PC-3 (cell line): Measurements from ENCODE around the gene NPFFR1. TPM values are rescaled to one million over a fixed set of nuclear protein-coding genes. Genes with fewer than 3 reads are reported as not detected.

Experiments
- ATAC-seq: fragments of 200-7000 bp; cut with Tn5 transposase; 2 replicates; pipeline ENCODE4 v1.9.1; 2020; ENCODE audit warnings: mild to moderate bottlenecking, moderate library complexity
- BruUV-seq: library from RNA; stranded (reverse); fragments of 400-500 nt; replicated peaks from 2 replicates; lab custom pipeline; 2021; lab: Mats Ljungman, UMichigan
- CTCF ChIA-PET: fragments of 300-600 bp; sonication (Branson Sonifier 250); formaldehyde crosslinking; loops from one replicate; lab custom pipeline; 2022; ENCODE audit warnings: antibody characterized with exemption; lab: Charles Lee
- POLR2A ChIA-PET: fragments of 300-600 bp; sonication (Branson Sonifier 250); formaldehyde crosslinking; loops from one replicate; lab custom pipeline; 2022; ENCODE audit warnings: antibody characterized with exemption; ENCODE audit not compliant: unreplicated experiment; lab: Charles Lee
- DNase-seq: peaks from one replicate; pipeline ENCODE4 v3.0.0-alpha.2; 2015
- H2AFZ ChIP-seq: fragments of 300-600 bp; sonication (generic); 2 replicates; pipeline ENCODE4 v1.6.0; 2016; ENCODE audit warnings: antibody characterized with exemption, low read length
- H3F3A ChIP-seq: fragments of 300-600 bp; sonication (generic); one replicate; pipeline ENCODE4 v1.6.0; 2017; ENCODE audit warnings: antibody characterized with exemption, low read length, control low read depth, mild to moderate bottlenecking; ENCODE audit not compliant: unreplicated experiment
- H3K27ac ChIP-seq: fragments of 300-600 bp; sonication (generic); 2 replicates; pipeline ENCODE4 v1.5.1; 2016; ENCODE audit warnings: mild to moderate bottlenecking, low read length
- H3K27me3 ChIP-seq: fragments of 300-600 bp; sonication (generic); 2 replicates; pipeline ENCODE4 v1.6.1; 2016; ENCODE audit warnings: low read length, mixed read lengths
- H3K36me3 ChIP-seq: fragments of 300-600 bp; sonication (generic); 2 replicates; pipeline ENCODE4 v1.6.1; 2016; ENCODE audit warnings: low read depth, mixed run types, low read length, mixed read lengths
- H3K4me1 ChIP-seq: fragments of 300-600 bp; sonication (generic); 2 replicates; pipeline ENCODE4 v1.5.1; 2016; ENCODE audit warnings: low read length; ENCODE audit not compliant: insufficient read depth
- H3K4me2 ChIP-seq: fragments of 300-600 bp; sonication (generic); 2 replicates; pipeline ENCODE4 v1.6.0; 2016; ENCODE audit warnings: low read length
- H3K4me3 ChIP-seq: fragments of 300-600 bp; sonication (generic); 2 replicates; pipeline ENCODE4 v1.5.1; 2016; ENCODE audit warnings: mild to moderate bottlenecking, low read length, mixed read lengths
- H3K79me2 ChIP-seq: fragments of 300-600 bp; sonication (generic); 2 replicates; pipeline ENCODE4 v1.6.1; 2017; ENCODE audit warnings: low read length, mixed read lengths
- H3K9ac ChIP-seq: fragments of 300-600 bp; sonication (generic); 2 replicates; pipeline ENCODE4 v1.6.0; 2016; ENCODE audit warnings: mild to moderate bottlenecking, low read length
- H3K9me2 ChIP-seq: fragments of 300-600 bp; sonication (generic); replicated peaks from 2 replicates; pipeline ENCODE4 v1.6.1; 2016; ENCODE audit warnings: mixed run types, low read length, mixed read lengths
- H3K9me3 ChIP-seq: fragments of 300-600 bp; sonication (generic); 2 replicates; pipeline ENCODE4 v1.6.1; 2016; ENCODE audit warnings: low read length, mixed read lengths
- H4K20me1 ChIP-seq: fragments of 300-600 bp; sonication (generic); 2 replicates; pipeline ENCODE4 v1.6.1; 2016; ENCODE audit warnings: low read length, mixed read lengths
- EZH2 ChIP-seq: fragments of 300-600 bp; sonication (generic); IDR thresholded peaks from one replicate; pipeline ENCODE4 v1.6.1; 2017; ENCODE audit warnings: antibody characterized with exemption, mild to moderate bottlenecking, low read length; ENCODE audit not compliant: unreplicated experiment
- EZH2phosphoT487 ChIP-seq: fragments of 300-600 bp; sonication (generic); IDR thresholded peaks from 2 replicates; pipeline ENCODE4 v1.6.1; 2018; ENCODE audit warnings: mild to moderate bottlenecking, antibody characterized with exemption, low read length, borderline replicate concordance
- intact Hi-C: fragments of 100-400 bp; cut with micrococcal nuclease; formaldehyde crosslinking; loops from 2 replicates; pipeline ENCODE4 v1.9.0; 2023
- total RNA-seq: library from RNA; depleted of rRNA; stranded (reverse); fragments of >200 nt; gene quantifications from 2 replicates; pipeline ENCODE4 v1.2.3, GENCODE V29; 2014
- TF ChIP-seq, protein P1 (sequence below): fragments of 300-600 bp; sonication (generic); conservative IDR thresholded peaks from 2 replicates; pipeline ENCODE4 v1.5.1; 2017; ENCODE audit warnings: antibody characterized with exemption, low read depth, mild to moderate bottlenecking, low read length

NPFFR1 gene
- total RNA-seq, 1 experiment from 2014 or later = not detected

DNA sequence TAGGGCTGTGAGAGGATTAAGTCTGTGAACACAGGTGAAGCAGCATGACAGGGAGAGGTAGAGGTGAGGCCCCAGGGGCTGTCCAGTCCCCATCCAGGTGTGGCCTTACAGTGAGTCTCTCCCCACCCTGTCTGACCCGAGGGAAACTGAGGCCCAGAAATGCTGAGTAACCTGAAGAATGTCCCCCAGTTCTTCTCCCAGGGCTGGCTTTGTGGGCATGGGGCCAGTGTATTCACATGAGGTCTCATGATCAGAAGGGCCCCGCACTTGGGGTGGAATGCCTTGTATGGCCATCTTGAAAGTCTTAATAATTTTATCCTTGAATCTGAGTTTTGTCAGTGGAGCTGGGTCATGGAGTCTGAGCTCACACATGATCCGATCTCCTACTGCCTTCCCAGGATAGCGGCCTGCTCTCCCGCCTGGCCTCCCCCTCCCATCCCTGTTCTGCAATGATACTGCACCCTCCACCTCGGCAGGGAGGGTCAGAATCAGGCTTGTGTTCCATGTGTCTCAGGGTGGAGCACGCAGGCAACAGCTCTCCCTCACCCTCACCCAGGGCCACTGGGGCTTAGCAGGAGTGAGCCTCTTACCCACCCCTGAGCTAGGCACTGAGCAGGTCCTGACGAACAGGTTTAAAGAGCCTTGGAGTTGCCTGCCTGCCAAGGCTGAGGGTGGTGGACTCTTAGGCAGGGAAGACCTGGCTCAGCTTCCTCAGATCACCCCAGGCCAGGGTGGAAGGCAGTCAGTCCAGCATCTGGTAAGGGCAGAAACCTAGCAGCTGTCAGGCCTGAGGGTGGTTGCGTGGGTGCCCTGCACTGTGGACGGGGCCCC is 41.4 kb upstream of the NPFFR1 start:
- Histone ChIP-seq H3K9ac (no peak overlapping the region), H2AFZ (no peak overlapping the region), H3K4me3 (no peak overlapping the region), H3K4me1 (peaks cover 15% of the 10 kb centered on the region), H3K4me2 (no peak overlapping the region), H4K20me1 (no peaks in the 10 kb centered on the region), H3K9me2 (no peaks in the 10 kb centered on the region), H3K9me3 (no peaks in the 10 kb centered on the region), H3F3A (no peaks in the 10 kb centered on the region), H3K27me3 (no peaks in the 10 kb centered on the region), H3K27ac (no peak overlapping the region), H3K79me2 (no peaks in the 10 kb centered on the region), H3K36me3 (no peaks in the 10 kb centered on the region)
- TF ChIP-seq, protein P1, sequence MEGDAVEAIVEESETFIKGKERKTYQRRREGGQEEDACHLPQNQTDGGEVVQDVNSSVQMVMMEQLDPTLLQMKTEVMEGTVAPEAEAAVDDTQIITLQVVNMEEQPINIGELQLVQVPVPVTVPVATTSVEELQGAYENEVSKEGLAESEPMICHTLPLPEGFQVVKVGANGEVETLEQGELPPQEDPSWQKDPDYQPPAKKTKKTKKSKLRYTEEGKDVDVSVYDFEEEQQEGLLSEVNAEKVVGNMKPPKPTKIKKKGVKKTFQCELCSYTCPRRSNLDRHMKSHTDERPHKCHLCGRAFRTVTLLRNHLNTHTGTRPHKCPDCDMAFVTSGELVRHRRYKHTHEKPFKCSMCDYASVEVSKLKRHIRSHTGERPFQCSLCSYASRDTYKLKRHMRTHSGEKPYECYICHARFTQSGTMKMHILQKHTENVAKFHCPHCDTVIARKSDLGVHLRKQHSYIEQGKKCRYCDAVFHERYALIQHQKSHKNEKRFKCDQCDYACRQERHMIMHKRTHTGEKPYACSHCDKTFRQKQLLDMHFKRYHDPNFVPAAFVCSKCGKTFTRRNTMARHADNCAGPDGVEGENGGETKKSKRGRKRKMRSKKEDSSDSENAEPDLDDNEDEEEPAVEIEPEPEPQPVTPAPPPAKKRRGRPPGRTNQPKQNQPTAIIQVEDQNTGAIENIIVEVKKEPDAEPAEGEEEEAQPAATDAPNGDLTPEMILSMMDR = no peak
- TF ChIP-seq EZH2 (no peak), EZH2phosphoT487 (no peak)
- no TSS peak for BruUV-seq
- ChIA-PET CTCF (interaction anchor here (0.9 kb wide), 1 partner anchor 103 kb away, joined by 5 read pairs; no protein-coding TSS in a partner anchor), POLR2A (no interaction called here)
- ATAC-seq (no peak), DNase-seq (no peak)
- intact Hi-C loops = no loop called here

DNA sequence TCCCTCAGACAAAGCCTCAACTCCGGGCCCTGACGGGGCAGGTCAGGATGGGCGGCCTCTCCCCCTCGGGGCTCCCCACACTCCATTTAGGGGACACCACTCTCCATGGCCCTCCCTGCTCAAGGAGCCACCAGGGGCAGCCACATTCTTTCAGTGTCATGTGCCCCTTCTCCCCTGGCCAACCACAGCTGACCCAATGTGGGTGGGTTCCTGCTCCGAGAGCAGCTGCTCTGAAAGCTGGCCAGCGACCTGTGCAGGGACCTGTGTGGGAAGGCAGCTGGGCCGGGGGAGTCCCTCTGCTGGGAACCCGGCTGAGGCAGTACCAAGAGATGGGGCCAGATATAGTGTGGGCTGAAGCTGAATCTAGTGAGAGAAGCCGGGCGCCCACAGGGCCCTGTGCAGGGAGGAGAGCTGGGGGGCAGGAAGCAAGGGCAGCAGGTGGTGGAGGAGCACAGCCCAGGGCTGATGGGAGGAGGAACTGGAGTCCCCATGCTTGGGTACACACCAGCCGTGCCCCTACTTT is 40.6 kb upstream of the NPFFR1 start:
- ATAC-seq = no peak
- Histone ChIP-seq H3K9ac (no peak overlapping the region), H3K79me2 (no peaks in the 10 kb centered on the region)

More for the DNA sequence above, 40.6 kb upstream of the NPFFR1 start:
- TF ChIP-seq, protein P1 = no peak
- TF ChIP-seq EZH2 (no peak), EZH2phosphoT487 (no peak)
- Histone ChIP-seq H3K36me3 (no peaks in the 10 kb centered on the region), H3K9me2 (no peaks in the 10 kb centered on the region), H3K4me3 (no peak overlapping the region), H3K9me3 (no peaks in the 10 kb centered on the region), H3K4me2 (no peak overlapping the region), H3K27me3 (no peaks in the 10 kb centered on the region), H4K20me1 (no peaks in the 10 kb centered on the region), H3K4me1 (peaks cover 15% of the 10 kb centered on the region), H2AFZ (no peak overlapping the region), H3K27ac (no peak overlapping the region), H3F3A (no peaks in the 10 kb centered on the region)
- no TSS peak for BruUV-seq
- CTCF ChIA-PET = interaction anchor here (0.9 kb wide), 1 partner anchor 102 kb away, joined by 5 read pairs; no protein-coding TSS in a partner anchor
- no peak for DNase-seq
- intact Hi-C loops = no loop called here
- POLR2A ChIA-PET = no interaction called here
